DND-41 (cell line): ENCODE results near the gene SMARCD3.

ENCODE experiments used
- ATAC-seq: fragments of 200-7000 bp; cut with Tn5 transposase; 3 replicates; pipeline ENCODE4 v1.9.1; 2021; ENCODE audit warnings: low read depth; ENCODE audit not compliant: insufficient read depth
- DNase-seq: peaks from one replicate; pipeline ENCODE4 v3.0.0-alpha.2; 2020
- H2AFZ ChIP-seq: 2 replicates; pipeline ENCODE4 v1.6.0; 2012; ENCODE audit warnings: low read depth, low read length
- H3K27ac ChIP-seq: 2 replicates; pipeline ENCODE4 v1.5.1; 2012; ENCODE audit warnings: low read length, inconsistent platforms
- H3K27me3 ChIP-seq: fragments of 200-600 bp; sonication (generic); 2 replicates; pipeline ENCODE4 v1.6.0; 2012; ENCODE audit warnings: low read length, mild to moderate bottlenecking, inconsistent platforms; ENCODE audit not compliant: insufficient read depth, poor library complexity
- H3K36me3 ChIP-seq: 2 replicates; pipeline ENCODE4 v1.5.1; 2012; ENCODE audit warnings: low read length, inconsistent platforms; ENCODE audit not compliant: insufficient read depth
- H3K4me1 ChIP-seq: 2 replicates; pipeline ENCODE4 v1.5.1; 2012; ENCODE audit warnings: mild to moderate bottlenecking, low read length; ENCODE audit not compliant: insufficient read depth
- H3K4me2 ChIP-seq: 2 replicates; pipeline ENCODE4 v1.6.0; 2012; ENCODE audit warnings: mild to moderate bottlenecking, moderate library complexity, low read length, inconsistent platforms; ENCODE audit not compliant: insufficient read depth
- H3K4me3 ChIP-seq, 2 experiments: fragments of 200-600 bp in 1 of 2; shearing (Covaris generic) in 1 of 2; 2 replicates each; pipeline ENCODE4 v1.5.1; 2012 to 2016; ENCODE audit warnings: inconsistent platforms in 2 of 2, low read length in 2 of 2, mild to moderate bottlenecking in 2 of 2, low read depth in 1 of 2, moderate library complexity in 1 of 2
- H3K79me2 ChIP-seq: 2 replicates; pipeline ENCODE4 v1.6.0; 2012; ENCODE audit warnings: low read length, inconsistent platforms; ENCODE audit not compliant: insufficient read depth
- H3K9ac ChIP-seq: 2 replicates; pipeline ENCODE4 v1.6.0; 2012; ENCODE audit warnings: low read depth, mild to moderate bottlenecking, inconsistent platforms, low read length, moderate library complexity
- H3K9me3 ChIP-seq: 2 replicates; pipeline ENCODE4 v1.5.1; 2012; ENCODE audit warnings: low read length, moderate library complexity, mild to moderate bottlenecking, inconsistent platforms; ENCODE audit not compliant: insufficient read depth, severe bottlenecking
- H4K20me1 ChIP-seq: 2 replicates; pipeline ENCODE4 v1.6.0; 2012; ENCODE audit warnings: low read length; ENCODE audit not compliant: insufficient read depth
- EZH2 ChIP-seq: IDR thresholded peaks from 3 replicates; pipeline ENCODE4 v1.6.1; 2012; ENCODE audit warnings: borderline replicate concordance, low read depth, mild to moderate bottlenecking, moderate library complexity, low read length, inconsistent platforms; ENCODE audit not compliant: severe bottlenecking
- TF ChIP-seq, protein P1 (sequence below): IDR thresholded peaks from 2 replicates; pipeline ENCODE4 v1.5.1; 2012; ENCODE audit warnings: borderline replicate concordance, low read length, moderate library complexity, mild to moderate bottlenecking; ENCODE audit not compliant: poor library complexity, severe bottlenecking; ENCODE audit errors: extremely low read depth

The SMARCD3 gene

DNA sequence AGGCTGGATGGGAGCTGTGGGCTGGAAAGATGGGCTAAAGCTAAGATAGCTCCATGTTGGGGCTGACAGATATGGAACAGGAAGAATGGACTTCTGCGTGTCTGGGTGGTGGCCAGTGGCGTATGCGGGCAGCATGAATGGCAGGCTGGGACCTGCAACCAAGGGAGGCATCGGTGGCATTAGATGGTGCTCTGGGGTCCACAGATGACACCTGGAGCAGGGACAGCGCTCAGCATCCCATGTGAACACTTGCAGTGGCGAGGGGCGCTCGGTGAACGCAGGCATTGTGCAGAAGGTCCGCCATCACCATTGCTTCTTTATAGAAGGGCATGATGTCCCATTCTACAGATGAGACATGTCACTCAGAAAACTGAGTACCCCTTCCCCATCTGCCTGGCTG lies 21.0 kb upstream of the SMARCD3 start:
- no peak overlapping the region for H3K9ac ChIP-seq
- no peaks in the 10 kb centered on the region for H3K79me2 ChIP-seq
- H3K27me3 ChIP-seq, result no peaks in the 10 kb centered on the region
- no peak for DNase-seq
- H3K27ac ChIP-seq, result no peak overlapping the region
- H2AFZ ChIP-seq, result no peak overlapping the region
- H3K36me3 ChIP-seq, result no peaks in the 10 kb centered on the region
- TF ChIP-seq, protein P1, sequence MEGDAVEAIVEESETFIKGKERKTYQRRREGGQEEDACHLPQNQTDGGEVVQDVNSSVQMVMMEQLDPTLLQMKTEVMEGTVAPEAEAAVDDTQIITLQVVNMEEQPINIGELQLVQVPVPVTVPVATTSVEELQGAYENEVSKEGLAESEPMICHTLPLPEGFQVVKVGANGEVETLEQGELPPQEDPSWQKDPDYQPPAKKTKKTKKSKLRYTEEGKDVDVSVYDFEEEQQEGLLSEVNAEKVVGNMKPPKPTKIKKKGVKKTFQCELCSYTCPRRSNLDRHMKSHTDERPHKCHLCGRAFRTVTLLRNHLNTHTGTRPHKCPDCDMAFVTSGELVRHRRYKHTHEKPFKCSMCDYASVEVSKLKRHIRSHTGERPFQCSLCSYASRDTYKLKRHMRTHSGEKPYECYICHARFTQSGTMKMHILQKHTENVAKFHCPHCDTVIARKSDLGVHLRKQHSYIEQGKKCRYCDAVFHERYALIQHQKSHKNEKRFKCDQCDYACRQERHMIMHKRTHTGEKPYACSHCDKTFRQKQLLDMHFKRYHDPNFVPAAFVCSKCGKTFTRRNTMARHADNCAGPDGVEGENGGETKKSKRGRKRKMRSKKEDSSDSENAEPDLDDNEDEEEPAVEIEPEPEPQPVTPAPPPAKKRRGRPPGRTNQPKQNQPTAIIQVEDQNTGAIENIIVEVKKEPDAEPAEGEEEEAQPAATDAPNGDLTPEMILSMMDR, result no peak
- no peak for TF ChIP-seq EZH2
- H3K4me2 ChIP-seq, result no peak overlapping the region
- H3K4me3 ChIP-seq, result no peak overlapping the region
- no peaks in the 10 kb centered on the region for H3K9me3 ChIP-seq
- peaks cover 19% of the 10 kb centered on the region for H3K4me1 ChIP-seq
- no peaks in the 10 kb centered on the region for H4K20me1 ChIP-seq
- no peak for ATAC-seq

DNA sequence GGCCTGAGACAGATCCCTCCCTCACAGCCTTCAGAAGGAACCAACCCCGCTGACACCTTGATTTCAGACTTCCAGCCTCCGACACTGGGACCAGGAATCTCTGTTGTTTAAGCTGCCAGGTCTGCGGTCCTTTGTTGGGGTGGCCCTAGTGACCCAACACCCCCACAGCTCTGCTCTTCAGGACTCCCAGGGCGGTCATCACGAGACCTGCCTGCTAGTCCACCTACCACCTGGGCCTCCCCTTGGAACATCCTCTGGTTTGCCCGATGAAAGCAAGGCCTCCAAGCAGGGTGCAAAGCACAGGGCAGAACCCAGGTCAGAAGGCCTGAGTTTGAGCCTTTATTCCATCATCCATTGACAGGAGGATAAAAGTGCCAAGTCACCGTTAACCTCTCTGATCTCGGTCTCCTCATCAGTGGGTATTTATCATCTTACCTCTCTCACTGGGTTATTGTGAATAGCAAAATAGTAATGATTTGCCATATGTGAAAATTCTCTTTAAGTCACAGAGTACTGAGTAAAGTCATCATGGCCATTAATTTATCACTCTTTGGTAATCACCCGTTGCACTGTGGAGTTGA lies 16.9 kb upstream of the SMARCD3 start:
- no peak for TF ChIP-seq EZH2
- TF ChIP-seq, protein P1, result no peak
- Histone ChIP-seq H3K9me3 (no peaks in the 10 kb centered on the region), H3K79me2 (no peaks in the 10 kb centered on the region), H3K4me1 (no peaks in the 10 kb centered on the region), H3K27me3 (peaks cover 18% of the 10 kb centered on the region), H4K20me1 (no peaks in the 10 kb centered on the region), H3K27ac (no peak overlapping the region), H3K4me2 (no peak overlapping the region), H3K36me3 (no peaks in the 10 kb centered on the region), H3K9ac (no peak overlapping the region), H2AFZ (no peak overlapping the region), H3K4me3 (no peak overlapping the region)
- ATAC-seq (no peak), DNase-seq (no peak)

DNA sequence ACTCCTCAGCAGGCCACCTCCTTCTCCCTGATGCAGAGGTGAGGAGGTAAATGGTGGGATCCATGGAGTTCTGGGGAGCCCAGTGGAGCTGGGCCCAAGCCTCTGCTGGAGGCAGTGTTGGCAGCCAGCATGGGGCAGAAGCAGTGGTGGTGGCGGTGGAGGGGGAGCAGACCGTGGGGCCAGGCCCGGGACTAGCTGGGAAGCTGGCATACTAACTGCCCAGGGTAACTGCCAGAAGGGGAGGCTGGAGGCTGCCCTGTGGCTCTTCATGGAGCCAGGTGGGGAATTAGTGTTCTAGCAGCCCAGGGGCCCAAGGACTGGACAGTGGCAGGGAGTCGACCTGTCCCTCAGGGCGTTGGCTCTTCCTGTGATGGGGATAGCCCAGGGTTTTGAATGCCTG lies 16.1 kb upstream of the SMARCD3 start:
- no peaks in the 10 kb centered on the region for H3K4me1 ChIP-seq
- H3K27ac ChIP-seq, result no peak overlapping the region
- H3K9me3 ChIP-seq, result no peaks in the 10 kb centered on the region
- H3K27me3 ChIP-seq, result peaks cover 20% of the 10 kb centered on the region
- H3K4me2 ChIP-seq, result no peak overlapping the region
- TF ChIP-seq EZH2, result no peak
- TF ChIP-seq, protein P1, result no peak
- DNase-seq, result no peak
- no peaks in the 10 kb centered on the region for H3K36me3 ChIP-seq
- H3K79me2 ChIP-seq, result no peaks in the 10 kb centered on the region
- H2AFZ ChIP-seq, result no peak overlapping the region
- no peak overlapping the region for H3K9ac ChIP-seq
- no peak overlapping the region for H3K4me3 ChIP-seq
- ATAC-seq, result no peak
- no peaks in the 10 kb centered on the region for H4K20me1 ChIP-seq

DNA sequence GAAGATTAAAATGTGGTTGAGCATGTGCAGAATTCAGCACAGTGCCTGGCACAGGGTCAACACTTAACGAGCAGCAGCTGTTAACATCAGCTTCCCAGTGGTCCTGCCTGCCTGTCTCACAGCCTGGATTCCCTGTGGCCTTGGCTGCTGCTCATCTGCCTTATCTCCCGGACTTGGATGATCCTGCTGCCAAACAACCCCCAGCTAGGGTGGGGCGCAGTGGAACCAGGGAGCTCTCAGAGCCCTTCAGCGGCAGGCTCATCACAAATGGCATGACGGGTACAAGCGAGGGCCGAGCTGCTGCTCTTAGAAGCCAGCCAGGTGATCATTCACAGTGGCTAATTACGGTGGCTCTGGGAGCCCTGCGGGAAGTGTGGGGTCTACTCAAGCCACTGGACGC lies 13.0 kb upstream of the SMARCD3 start:
- no peak overlapping the region for H2AFZ ChIP-seq
- no peaks in the 10 kb centered on the region for H3K4me1 ChIP-seq
- H3K9me3 ChIP-seq, result no peaks in the 10 kb centered on the region
- H3K27ac ChIP-seq, result no peak overlapping the region
- H3K79me2 ChIP-seq, result no peaks in the 10 kb centered on the region
- H3K4me2 ChIP-seq, result no peak overlapping the region
- H4K20me1 ChIP-seq, result no peaks in the 10 kb centered on the region; the same call in 1 of the 2 replicates
- H3K36me3 ChIP-seq, result no peaks in the 10 kb centered on the region
- H3K9ac ChIP-seq, result no peak overlapping the region
- TF ChIP-seq, protein P1, result no peak
- no peak for TF ChIP-seq EZH2
- H3K27me3 ChIP-seq, result peaks cover 36% of the 10 kb centered on the region
- H3K4me3 ChIP-seq, result no peak overlapping the region
- ATAC-seq (no peak), DNase-seq (no peak)
